A549 (cell line): ENCODE results near the gene GLRA3.

Source experiments
- CTCF ChIP-seq: fragments of >200 bp; sonication (Bioruptor Twin); formaldehyde crosslinking; IDR thresholded peaks from 3 replicates; pipeline ENCODE4 v1.5.1; 2016
- EP300 ChIP-seq, 2 experiments: fragments of >200 bp; sonication (Bioruptor Twin); formaldehyde crosslinking; IDR thresholded peaks; 2 replicates in 1 of 2; 3 replicates in 1 of 2; pipeline ENCODE4 v1.6.1; 2016 to 2017
- HMGXB4 ChIP-seq: fragments of 250-450 bp; sonication (Bioruptor Pico); IDR thresholded peaks from 2 replicates; pipeline ENCODE4 v1.5.0; 2021; ENCODE audit warnings: mild to moderate bottlenecking, moderate library complexity, borderline replicate concordance

DNA sequence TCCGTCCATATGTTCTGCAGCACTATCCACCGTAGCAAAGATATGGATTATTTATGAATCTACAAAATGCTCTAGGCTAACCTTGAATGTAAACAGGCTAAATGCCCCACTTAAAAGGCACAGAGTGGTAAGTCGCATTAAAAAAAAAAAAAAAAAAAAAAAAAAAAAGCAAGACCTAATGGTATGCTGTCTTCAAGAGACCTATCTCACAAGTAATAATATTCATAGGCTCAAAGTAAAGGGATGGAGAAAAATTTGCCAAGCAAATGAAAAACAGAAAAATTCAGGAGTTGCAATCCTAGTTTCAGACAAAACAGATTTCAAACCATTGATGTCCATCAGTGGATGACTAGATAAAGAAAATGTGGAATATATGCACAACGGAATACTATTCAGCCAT lies 139.4 kb downstream of the GLRA3 start:
- TF ChIP-seq HMGXB4 (CRISPR knock-in tag) = no peak
- TF ChIP-seq CTCF = no peak
- no peak for TF ChIP-seq EP300 (IDR thresholded peaks at IDR 0.05)
